Chondrocyte (in vitro differentiated cells): Measurements from ENCODE around the gene MBNL1. TPM values are rescaled to one million over a fixed set of nuclear protein-coding genes. Genes with fewer than 3 reads are reported as not detected.

Experiments
- DNase-seq: peaks from one replicate; pipeline ENCODE4 v3.0.0; 2021; ENCODE audit warnings: mixed read lengths, low spot score
- H3K27ac Mint-ChIP-seq: one replicate; pipeline ENCODE4 v1.8.0; 2021; ENCODE audit warnings: mild to moderate bottlenecking, moderate library complexity, mixed read lengths; ENCODE audit not compliant: unreplicated experiment
- H3K27me3 Mint-ChIP-seq: 2 replicates; pipeline ENCODE4 v1.8.0; 2021; ENCODE audit warnings: low read depth, mixed read lengths
- H3K36me3 Mint-ChIP-seq: 2 replicates; pipeline ENCODE4 v1.8.0; 2021; ENCODE audit warnings: low read depth, mixed read lengths
- H3K4me1 Mint-ChIP-seq: 2 replicates; pipeline ENCODE4 v1.8.0; 2021; ENCODE audit warnings: low read depth, mild to moderate bottlenecking, mixed read lengths
- H3K4me3 Mint-ChIP-seq: one replicate; pipeline ENCODE4 v1.8.0; 2021; ENCODE audit warnings: mild to moderate bottlenecking, moderate library complexity, mixed read lengths; ENCODE audit not compliant: unreplicated experiment
- H3K9me3 Mint-ChIP-seq: 2 replicates; pipeline ENCODE4 v1.8.0; 2021; ENCODE audit warnings: low read depth, mixed read lengths
- total RNA-seq: library from RNA; stranded (reverse); gene quantifications from 3 replicates; pipeline ENCODE4 v1.2.1, GENCODE V29; 2021
- TF ChIP-seq, protein P1 (sequence below): fragments of 200-600 bp; sonication (generic); IDR thresholded peaks from 2 replicates; pipeline ENCODE4 v1.5.0; 2021; ENCODE audit warnings: antibody characterized with exemption, mild to moderate bottlenecking, moderate library complexity

The MBNL1 gene
- total RNA-seq, 1 donor from 2014 or later: 166 TPM

DNA sequence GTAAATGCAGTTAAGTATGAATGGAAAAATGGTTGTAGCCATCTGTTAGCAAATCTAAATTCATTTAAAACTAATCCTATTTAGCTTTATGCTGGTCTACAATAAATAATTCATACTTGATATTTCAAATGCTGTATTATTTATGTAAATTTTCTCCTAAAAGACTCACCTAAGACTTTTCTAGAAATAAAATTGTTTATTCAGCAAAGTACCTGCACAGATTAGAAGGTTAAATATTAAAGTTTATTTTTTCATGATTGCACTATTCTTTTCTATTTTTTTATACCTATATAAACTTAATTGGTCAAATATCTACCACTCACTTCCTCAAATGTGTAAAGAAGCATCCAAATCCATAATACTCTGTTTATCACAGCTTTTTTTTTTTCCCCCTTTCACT, 45.2 kb downstream of the MBNL1 start:
- Mint-ChIP-seq H3K36me3 (peaks cover 7% of the 10 kb centered on the region), H3K9me3 (no peaks in the 10 kb centered on the region), H3K27ac (peak overlapping the region; percentile 22), H3K27me3 (no peaks in the 10 kb centered on the region), H3K4me1 (peaks cover 49% of the 10 kb centered on the region), H3K4me3 (no peak overlapping the region)
- no peak for DNase-seq
- TF ChIP-seq, protein P1, sequence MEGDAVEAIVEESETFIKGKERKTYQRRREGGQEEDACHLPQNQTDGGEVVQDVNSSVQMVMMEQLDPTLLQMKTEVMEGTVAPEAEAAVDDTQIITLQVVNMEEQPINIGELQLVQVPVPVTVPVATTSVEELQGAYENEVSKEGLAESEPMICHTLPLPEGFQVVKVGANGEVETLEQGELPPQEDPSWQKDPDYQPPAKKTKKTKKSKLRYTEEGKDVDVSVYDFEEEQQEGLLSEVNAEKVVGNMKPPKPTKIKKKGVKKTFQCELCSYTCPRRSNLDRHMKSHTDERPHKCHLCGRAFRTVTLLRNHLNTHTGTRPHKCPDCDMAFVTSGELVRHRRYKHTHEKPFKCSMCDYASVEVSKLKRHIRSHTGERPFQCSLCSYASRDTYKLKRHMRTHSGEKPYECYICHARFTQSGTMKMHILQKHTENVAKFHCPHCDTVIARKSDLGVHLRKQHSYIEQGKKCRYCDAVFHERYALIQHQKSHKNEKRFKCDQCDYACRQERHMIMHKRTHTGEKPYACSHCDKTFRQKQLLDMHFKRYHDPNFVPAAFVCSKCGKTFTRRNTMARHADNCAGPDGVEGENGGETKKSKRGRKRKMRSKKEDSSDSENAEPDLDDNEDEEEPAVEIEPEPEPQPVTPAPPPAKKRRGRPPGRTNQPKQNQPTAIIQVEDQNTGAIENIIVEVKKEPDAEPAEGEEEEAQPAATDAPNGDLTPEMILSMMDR: no peak

DNA sequence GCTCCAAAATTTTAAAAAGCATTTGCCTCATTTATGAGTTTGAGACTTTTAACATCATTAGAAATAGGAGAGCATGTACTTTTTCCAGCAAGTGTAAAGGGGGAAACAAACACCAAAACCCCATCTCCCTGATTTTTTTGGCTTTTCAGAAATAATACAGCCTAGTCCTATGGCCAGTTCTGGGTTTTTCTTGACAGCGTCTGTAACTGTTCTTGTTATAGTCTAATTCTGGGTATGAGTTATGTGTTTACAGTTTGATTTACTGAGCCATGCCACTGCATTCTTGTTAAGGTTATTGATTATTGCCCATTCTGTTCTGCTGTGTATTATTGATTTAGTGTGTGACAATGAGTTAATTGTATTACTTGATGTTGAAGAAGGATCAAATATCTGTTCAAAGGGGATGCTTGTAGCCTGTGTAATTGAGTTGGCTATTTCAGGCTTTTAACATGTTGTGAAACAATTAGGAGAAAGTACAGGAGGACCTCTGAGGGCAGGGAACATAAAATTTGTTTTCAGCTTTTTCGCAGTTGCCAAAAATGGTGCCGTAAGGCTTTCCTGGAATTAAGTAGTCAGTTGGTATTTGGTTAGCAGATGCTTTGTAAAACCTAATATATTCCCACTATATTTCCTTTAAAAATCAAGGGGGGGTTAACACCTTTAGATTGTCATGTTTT, 46.1 kb downstream of the MBNL1 start:
- H3K27me3 Mint-ChIP-seq: no peaks in the 10 kb centered on the region
- peaks cover 7% of the 10 kb centered on the region for H3K36me3 Mint-ChIP-seq
- H3K27ac Mint-ChIP-seq: peak overlapping the region; percentile 65
- H3K4me1 Mint-ChIP-seq: peaks cover 48% of the 10 kb centered on the region
- TF ChIP-seq, protein P1: no peak
- no peak for DNase-seq
- no peak overlapping the region for H3K4me3 Mint-ChIP-seq
- H3K9me3 Mint-ChIP-seq: no peaks in the 10 kb centered on the region

DNA sequence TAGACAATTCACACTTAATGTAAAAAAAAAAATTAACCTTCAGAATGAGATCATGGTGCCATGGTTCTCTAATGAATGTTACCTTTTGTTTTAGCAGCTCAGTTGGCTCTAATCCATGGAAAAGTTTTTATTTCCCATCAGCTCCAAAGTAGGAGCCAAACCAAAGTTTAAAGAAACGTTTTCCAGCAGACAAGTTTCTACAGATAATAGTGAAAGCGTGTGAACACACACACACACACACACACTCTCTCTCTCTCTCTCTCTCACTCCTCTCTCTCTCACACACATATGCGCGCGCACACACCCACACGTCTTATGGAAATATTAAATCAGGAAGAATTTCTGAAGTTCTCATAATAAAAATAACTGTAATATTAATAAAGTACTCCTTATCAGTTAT, 46.9 kb downstream of the MBNL1 start:
- H3K27me3 Mint-ChIP-seq: no peaks in the 10 kb centered on the region
- no peaks in the 10 kb centered on the region for H3K9me3 Mint-ChIP-seq
- TF ChIP-seq, protein P1: no peak
- no peak overlapping the region for H3K4me3 Mint-ChIP-seq
- H3K36me3 Mint-ChIP-seq: peaks cover 6% of the 10 kb centered on the region
- peaks cover 52% of the 10 kb centered on the region for H3K4me1 Mint-ChIP-seq
- no peak for DNase-seq
- H3K27ac Mint-ChIP-seq: peak overlapping the region; percentile 67

DNA sequence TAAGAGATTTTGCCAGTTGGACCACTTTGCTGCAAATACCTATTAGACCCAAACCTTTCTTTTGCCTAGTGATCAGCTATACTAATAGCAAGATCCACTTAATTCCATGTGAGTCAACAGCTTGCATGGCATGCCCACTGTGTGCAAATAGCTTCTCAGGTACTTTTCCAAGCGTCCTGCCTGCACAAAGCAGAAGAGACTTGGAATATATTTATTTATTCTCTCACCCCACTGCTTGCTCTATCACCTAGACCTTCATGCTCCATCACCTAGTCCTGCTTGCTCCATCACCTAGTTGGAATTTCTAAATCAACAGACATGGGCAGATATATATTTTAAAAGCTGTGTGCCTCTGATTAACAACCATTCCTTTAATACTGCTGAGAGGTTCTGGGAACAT, 47.6 kb downstream of the MBNL1 start:
- H3K27ac Mint-ChIP-seq: no peak overlapping the region
- no peaks in the 10 kb centered on the region for H3K9me3 Mint-ChIP-seq
- no peaks in the 10 kb centered on the region for H3K27me3 Mint-ChIP-seq
- peaks cover 6% of the 10 kb centered on the region for H3K36me3 Mint-ChIP-seq
- H3K4me3 Mint-ChIP-seq: no peak overlapping the region
- DNase-seq: no peak
- TF ChIP-seq, protein P1: no peak
- peaks cover 58% of the 10 kb centered on the region for H3K4me1 Mint-ChIP-seq

DNA sequence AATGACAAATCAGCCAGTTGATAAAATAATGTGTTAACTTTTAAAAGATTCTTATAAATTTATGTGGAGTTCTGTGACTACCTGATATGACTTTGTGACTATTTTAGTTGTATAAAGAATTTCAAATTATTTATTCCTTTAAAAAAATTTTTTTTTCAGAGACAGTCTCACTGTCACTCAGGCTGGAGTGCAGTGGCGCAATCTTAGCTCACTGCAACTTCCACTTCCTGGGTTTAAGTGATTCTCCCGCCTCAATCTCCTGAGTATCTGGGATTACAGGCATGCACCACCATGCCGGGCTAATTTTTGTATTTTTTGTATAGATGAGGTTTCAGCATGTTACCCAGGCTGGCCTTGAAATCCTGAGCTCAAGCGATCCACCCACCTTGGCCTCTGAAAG, 48.5 kb downstream of the MBNL1 start:
- no peaks in the 10 kb centered on the region for H3K9me3 Mint-ChIP-seq
- no peak overlapping the region for H3K4me3 Mint-ChIP-seq
- no peaks in the 10 kb centered on the region for H3K27me3 Mint-ChIP-seq
- peaks cover 65% of the 10 kb centered on the region for H3K4me1 Mint-ChIP-seq
- H3K36me3 Mint-ChIP-seq: peaks cover 4% of the 10 kb centered on the region
- H3K27ac Mint-ChIP-seq: peak overlapping the region; percentile 83
- TF ChIP-seq, protein P1: no peak
- no peak for DNase-seq
